ENCODE results near the gene SOX6.

The SOX6 gene

DNA sequence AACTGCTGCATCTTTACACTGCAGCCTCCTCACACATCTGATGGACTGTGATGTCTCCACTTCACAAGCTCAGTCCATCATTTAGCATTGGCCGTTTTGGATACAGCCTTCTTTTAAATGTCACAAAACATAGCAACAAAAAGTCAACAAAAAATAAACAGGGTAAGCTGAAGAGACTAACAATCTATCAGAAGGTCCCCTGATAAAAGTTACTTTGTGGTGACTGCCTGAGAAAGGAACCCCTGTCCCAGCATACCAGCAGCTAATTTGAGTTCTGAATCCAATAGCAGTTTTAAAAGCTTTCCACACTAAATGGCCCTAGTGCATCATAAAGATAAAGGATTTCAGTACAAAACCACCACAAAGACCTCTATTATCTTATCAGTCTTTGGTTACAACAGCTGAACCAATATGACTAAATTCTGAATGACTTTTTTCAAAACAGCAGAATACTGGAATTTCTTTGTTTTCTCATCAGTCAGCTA, 162.4 kb downstream of the SOX6 start:
- TF ChIP-seq, protein P1, sequence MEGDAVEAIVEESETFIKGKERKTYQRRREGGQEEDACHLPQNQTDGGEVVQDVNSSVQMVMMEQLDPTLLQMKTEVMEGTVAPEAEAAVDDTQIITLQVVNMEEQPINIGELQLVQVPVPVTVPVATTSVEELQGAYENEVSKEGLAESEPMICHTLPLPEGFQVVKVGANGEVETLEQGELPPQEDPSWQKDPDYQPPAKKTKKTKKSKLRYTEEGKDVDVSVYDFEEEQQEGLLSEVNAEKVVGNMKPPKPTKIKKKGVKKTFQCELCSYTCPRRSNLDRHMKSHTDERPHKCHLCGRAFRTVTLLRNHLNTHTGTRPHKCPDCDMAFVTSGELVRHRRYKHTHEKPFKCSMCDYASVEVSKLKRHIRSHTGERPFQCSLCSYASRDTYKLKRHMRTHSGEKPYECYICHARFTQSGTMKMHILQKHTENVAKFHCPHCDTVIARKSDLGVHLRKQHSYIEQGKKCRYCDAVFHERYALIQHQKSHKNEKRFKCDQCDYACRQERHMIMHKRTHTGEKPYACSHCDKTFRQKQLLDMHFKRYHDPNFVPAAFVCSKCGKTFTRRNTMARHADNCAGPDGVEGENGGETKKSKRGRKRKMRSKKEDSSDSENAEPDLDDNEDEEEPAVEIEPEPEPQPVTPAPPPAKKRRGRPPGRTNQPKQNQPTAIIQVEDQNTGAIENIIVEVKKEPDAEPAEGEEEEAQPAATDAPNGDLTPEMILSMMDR (IDR thresholded peaks at IDR 0.05; ENCODE audit: low read depth, low read length, poor library complexity, severe bottlenecking), result no peak
- TF ChIP-seq EZH2phosphoT487 (IDR thresholded peaks at IDR 0.05; ENCODE audit: borderline replicate concordance, low read length), result no peak
- Histone ChIP-seq H3K4me3 (ENCODE audit: low read length) (no peak overlapping the region), H3K27me3 (ENCODE audit: control insufficient read depth, low read length) (no peaks in the 10 kb centered on the region), H3F3A (ENCODE audit: control insufficient read depth, insufficient read depth) (no peaks in the 10 kb centered on the region), H3K9me3 (ENCODE audit: control insufficient read depth, insufficient read depth, low read length) (no peaks in the 10 kb centered on the region), H3K36me3 (ENCODE audit: control insufficient read depth, low read length) (no peaks in the 10 kb centered on the region), H3K79me2 (ENCODE audit: control insufficient read depth, low read length) (no peaks in the 10 kb centered on the region), H3K4me1 (ENCODE audit: control insufficient read depth, low read length) (no peaks in the 10 kb centered on the region), H4K20me1 (ENCODE audit: control insufficient read depth, insufficient read depth, low read depth, low read length) (no peaks in the 10 kb centered on the region), H3K4me2 (ENCODE audit: low read length) (no peak overlapping the region), H3K27ac (ENCODE audit: low read depth, low read length) (no peak overlapping the region), H3K9me2 (replicated peaks; ENCODE audit: control insufficient read depth, low read length) (no peaks in the 10 kb centered on the region)

DNA sequence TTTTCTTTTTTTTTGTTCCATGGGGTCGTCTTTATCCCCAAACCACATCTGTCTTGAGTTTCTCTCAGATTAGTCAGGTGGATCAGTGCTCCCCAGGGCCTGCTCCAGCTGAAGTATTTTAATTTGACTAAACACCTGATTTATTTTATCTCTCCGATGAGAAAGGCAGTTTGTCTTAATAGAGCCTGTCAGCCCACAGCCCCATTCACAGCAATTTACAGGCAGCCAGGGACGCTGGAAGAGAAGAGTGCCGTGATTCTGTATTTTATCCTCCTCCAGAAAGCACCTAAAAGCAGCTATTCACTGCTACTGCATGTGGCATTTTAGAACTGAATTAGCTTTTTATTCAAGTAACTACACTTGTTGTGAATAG, 164.5 kb downstream of the SOX6 start:
- Histone ChIP-seq H3K4me2 (ENCODE audit: low read length) (no peak overlapping the region), H3K27ac (ENCODE audit: low read depth, low read length) (no peak overlapping the region), H3K9me3 (ENCODE audit: control insufficient read depth, insufficient read depth, low read length) (no peaks in the 10 kb centered on the region), H3K9me2 (replicated peaks; ENCODE audit: control insufficient read depth, low read length) (no peaks in the 10 kb centered on the region), H3K4me1 (ENCODE audit: control insufficient read depth, low read length) (no peaks in the 10 kb centered on the region), H3K36me3 (ENCODE audit: control insufficient read depth, low read length) (no peaks in the 10 kb centered on the region), H3K4me3 (ENCODE audit: low read length) (no peak overlapping the region), H3F3A (ENCODE audit: control insufficient read depth, insufficient read depth) (no peaks in the 10 kb centered on the region), H3K79me2 (ENCODE audit: control insufficient read depth, low read length) (no peaks in the 10 kb centered on the region), H3K27me3 (ENCODE audit: control insufficient read depth, low read length) (no peaks in the 10 kb centered on the region), H4K20me1 (ENCODE audit: control insufficient read depth, insufficient read depth, low read depth, low read length) (no peaks in the 10 kb centered on the region)
- TF ChIP-seq EZH2phosphoT487 (IDR thresholded peaks at IDR 0.05; ENCODE audit: borderline replicate concordance, low read length), result no peak
- TF ChIP-seq, protein P1 (IDR thresholded peaks at IDR 0.05; ENCODE audit: low read depth, low read length, poor library complexity, severe bottlenecking), result no peak

DNA sequence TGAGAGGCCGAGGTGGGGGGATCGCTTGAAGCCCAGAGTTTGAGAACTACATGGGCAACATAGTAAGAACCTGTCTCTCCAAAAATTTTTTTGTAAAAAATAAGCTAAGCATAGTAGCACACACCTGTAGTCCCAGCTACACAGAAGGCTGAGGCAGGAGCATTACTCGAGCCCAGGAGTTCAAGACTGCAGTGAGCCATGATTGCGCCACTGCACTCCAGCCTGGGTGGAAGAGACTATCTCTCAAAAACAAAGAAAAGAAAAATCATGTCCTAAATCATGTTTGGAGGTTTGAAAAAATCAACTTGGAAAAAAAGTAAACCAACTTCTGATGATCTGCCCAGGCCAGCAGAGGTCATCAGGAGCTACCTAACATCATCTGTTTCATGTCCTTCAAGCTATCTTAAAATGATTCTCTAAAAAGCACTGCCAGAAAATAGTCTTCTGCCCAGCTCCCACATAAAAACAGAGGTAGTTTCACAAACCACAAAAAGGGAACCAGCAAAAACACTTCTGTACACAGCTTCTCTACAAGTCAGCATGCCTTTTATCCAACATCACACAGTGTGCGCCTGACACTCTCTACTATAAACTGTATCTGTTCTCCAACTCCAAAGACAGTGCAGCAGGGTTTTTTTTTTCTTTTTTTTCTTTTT, 165.0 kb downstream of the SOX6 start:
- Histone ChIP-seq H3K4me1 (ENCODE audit: control insufficient read depth, low read length) (no peaks in the 10 kb centered on the region), H3K79me2 (ENCODE audit: control insufficient read depth, low read length) (no peaks in the 10 kb centered on the region), H3K9me3 (ENCODE audit: control insufficient read depth, insufficient read depth, low read length) (no peaks in the 10 kb centered on the region), H3K4me2 (ENCODE audit: low read length) (no peak overlapping the region), H3F3A (ENCODE audit: control insufficient read depth, insufficient read depth) (no peaks in the 10 kb centered on the region), H3K27ac (ENCODE audit: low read depth, low read length) (no peak overlapping the region), H3K4me3 (ENCODE audit: low read length) (no peak overlapping the region), H3K9me2 (replicated peaks; ENCODE audit: control insufficient read depth, low read length) (no peaks in the 10 kb centered on the region), H3K27me3 (ENCODE audit: control insufficient read depth, low read length) (no peaks in the 10 kb centered on the region), H4K20me1 (ENCODE audit: control insufficient read depth, insufficient read depth, low read depth, low read length) (no peaks in the 10 kb centered on the region), H3K36me3 (ENCODE audit: control insufficient read depth, low read length) (no peaks in the 10 kb centered on the region)
- TF ChIP-seq, protein P1 (IDR thresholded peaks at IDR 0.05; ENCODE audit: low read depth, low read length, poor library complexity, severe bottlenecking), result no peak
- TF ChIP-seq EZH2phosphoT487 (IDR thresholded peaks at IDR 0.05; ENCODE audit: borderline replicate concordance, low read length), result no peak
